Stimulated activated naive CD8-positive, alpha-beta T cell treated with anti-CD3 and anti-CD28 coated beads, Interleukin-15, Interleukin-2, amounts not matched to agents 100 U/mL and 50 U/mL, for 24 hours (primary cell): ENCODE data around the gene PDGFD.

Experiments used
- ATAC-seq: fragments of 150-1000 bp; cut with Tn5 transposase; one replicate; pipeline ENCODE4 v1.10.0; 2021
- DNase-seq: peaks from one replicate; pipeline ENCODE4 v3.0.0; 2021

PDGFD gene

GRCh38 chr11:103920449-103920848 is 243.5 kb downstream of the PDGFD start:
- no peak for DNase-seq
- no peak for ATAC-seq

DNA sequence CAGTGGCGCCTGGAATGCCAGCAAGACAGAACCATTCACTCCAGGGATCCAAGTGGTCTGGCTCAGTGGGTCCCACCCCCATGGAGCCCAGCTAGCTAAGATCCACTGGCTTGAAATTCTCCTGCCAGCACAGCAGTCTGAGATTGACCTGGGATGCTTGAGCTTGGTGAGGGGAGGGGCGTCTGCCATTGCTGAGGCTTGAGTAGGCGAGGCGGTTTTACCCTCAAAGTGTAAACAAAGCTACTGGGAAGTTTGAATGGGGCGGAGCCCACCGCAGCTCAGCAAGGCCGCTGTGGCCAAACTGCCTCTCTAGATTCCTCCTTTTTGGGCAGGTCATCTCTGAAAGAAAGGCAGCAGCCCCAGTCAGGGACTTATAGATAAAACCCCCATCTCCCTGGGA is 253.2 kb downstream of the PDGFD start:
- no peak for ATAC-seq

DNA sequence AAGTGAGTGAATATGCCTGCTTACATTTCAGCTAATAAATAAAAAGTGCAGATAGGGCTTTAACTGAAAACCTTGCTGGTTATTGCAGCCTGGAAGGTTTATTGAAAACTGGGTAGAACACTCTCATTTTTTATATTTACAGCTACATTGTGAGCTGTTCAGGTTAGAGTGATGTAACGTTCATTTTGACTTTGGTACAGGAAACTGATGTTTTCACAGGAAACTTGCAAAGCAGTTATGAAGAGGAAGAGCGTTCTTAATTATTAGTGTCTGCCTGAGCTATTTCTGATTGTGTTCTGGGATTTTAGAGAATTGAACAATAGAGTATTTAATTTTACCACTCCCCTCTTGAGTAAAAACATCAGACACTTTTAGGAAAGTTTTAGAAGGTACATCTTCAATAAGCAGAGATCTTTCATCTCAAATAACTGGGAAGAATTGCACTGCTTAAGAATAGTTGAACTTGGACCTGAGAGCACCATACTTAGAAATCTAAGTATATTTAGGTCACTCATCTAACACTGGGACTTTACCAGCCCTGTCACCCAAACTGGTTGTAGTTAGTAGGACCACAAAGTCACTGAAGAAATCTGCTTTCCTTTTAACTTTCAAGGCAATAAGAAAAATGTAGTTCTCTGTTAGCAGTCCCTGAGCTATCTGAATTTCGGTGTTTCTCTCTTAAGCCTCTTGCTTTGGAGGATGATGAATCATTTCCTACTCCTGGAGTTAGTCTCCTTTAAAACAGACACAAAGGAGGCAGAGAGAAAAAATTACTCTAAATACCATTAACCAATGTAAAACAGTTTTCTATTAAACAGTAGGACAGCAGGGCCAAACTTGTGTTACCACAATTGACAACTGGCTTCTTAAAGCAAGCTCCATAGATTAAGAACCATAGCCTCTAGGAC is 256.1 kb downstream of the PDGFD start:
- DNase-seq (no peak), ATAC-seq (no peak)

More for the DNA sequence above, 253.2 kb downstream of the PDGFD start:
- DNase-seq = no peak

DNA sequence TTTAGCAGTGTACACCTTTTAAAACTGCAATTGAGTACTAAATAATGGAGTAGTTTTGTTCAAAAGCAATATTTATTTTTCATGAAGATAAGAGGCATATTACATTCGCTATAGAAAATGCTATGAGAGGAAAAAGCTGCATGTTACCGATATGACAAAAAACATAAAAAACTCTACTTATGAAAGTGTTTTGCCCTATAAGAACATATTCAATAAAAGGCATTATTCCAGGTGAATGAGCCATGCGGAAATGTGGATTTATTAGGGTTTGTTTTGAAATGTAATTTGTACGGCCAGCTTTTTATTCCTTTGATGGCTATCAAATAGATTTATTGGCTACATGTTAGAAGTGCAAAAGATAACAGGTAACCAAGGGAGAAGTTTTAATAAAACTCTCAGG is 256.8 kb downstream of the PDGFD start:
- DNase-seq (no peak), ATAC-seq (no peak)

GRCh38 chr11:103906291-103906867 is 257.6 kb downstream of the PDGFD start:
- DNase-seq (no peak), ATAC-seq (no peak)

DNA sequence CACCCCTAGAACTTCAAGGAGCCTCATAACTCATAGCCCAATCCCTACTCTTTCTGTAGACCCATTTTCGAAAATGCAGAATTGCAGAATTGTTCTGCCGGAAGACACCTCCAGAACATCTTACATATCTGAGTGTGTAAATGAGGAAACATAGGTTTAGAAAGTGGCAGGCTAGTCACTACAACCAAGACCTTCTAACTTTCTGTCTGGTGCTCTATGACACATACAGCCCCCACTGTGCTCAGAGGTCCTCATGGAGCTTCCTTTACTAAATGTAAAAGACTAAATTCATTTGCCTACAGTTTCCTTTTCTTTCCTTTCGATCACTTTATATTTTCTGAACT is 259.7 kb downstream of the PDGFD start:
- DNase-seq (no peak), ATAC-seq (no peak)

DNA sequence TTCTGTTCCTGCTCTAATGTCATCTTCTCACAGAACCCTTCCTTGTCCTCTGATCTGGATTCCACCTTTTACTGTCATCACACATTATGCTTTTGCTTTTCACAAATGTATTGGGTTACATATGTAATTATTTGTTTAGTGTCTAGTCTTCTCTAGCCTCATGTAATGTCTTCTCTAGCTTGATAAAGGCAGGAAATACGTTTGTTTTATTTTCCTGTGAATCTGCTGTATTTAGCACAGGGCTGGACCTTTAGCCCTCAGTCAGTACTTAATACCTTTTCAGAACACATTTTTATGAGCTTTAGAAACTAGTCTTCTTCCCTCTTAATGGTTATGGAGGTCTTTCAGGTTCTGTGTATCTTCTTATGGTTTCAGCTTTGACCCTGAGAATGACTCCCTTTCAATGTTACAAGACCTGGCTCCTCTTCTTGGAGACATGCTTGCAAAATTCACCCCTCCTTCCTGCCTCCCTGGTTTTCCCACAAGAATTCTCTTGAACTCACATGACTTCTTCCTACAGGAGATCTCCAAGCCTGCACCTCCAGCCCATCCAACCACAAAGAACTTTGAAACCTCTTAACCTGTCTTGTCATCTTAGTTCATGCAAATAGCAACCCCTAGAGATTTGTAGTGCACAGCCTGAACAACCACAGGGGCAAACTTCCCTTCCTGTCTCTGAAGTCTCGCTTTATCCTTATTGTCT is 260.2 kb downstream of the PDGFD start:
- DNase-seq = no peak

GRCh38 chr11:103902994-103903393 is 261.0 kb downstream of the PDGFD start:
- DNase-seq = no peak
- ATAC-seq = no peak

More for the DNA sequence above, 260.2 kb downstream of the PDGFD start:
- ATAC-seq = no peak

- DNase-seq = no peak
- no peak for ATAC-seq
Observed at GRCh38 chr11:103901656-103902055, 262.3 kb downstream of the PDGFD start.

DNA sequence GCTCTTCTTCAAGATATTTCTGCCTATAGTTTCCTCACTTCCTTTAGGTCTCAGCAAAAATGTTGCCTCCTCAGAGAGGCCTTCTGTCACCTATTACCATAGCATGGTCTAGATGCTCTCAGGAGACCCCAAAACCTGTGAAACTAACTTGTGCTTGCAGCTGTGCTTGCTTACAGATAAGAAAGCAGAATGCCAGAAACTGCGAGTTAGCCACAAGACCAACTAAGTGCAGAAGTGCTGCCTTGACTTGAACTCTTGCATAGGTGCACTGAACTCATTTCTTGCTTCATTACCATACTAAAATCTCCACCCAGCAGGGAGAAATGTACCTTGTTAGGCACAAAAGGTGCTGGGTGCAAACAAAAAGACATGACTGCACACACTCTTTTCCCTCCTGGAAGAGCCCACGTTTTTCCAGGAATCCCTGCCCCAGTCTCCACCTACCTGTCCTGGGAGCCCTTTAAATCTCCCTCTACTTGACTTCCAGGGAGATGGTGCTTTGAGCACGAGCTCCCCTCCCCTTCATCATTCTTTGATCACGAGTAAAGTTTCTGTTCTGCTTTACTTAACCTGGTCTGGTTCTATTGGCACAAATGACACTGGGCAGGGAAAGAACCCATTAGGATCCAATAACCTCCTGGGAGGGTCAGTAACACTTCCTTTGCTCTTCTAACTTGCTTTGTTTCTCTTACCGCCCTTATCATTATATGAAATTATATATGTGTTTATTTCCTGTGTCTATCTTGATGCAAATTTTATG is 265.2 kb downstream of the PDGFD start:
- no peak for ATAC-seq

DNA sequence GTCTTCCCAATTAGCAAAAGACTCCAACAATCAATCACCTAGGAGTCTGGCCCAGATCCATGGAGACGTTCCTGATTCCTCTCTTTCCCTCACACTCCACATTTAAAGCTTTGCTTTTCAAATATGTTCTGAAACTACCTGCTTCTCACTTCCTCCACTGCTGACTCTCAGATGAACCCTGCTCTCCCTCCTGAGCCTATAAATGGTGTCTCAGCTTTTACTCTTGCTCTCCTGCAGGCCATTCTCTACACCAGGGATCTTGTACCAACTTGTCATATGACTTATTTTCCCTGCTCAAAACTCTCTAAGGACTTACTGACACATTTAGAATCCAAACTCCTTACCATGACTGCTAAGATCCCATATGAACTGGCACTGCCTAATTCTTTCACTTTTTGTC is 265.9 kb downstream of the PDGFD start:
- DNase-seq (no peak), ATAC-seq (no peak)

More for the DNA sequence above, 265.2 kb downstream of the PDGFD start:
- no peak for DNase-seq

GRCh38 chr11:103897160-103897936 is 266.6 kb downstream of the PDGFD start:
- ATAC-seq = no peak
- DNase-seq = no peak

- no peak for ATAC-seq
- no peak for DNase-seq
Observed at GRCh38 chr11:103895106-103895505, 268.8 kb downstream of the PDGFD start.

DNA sequence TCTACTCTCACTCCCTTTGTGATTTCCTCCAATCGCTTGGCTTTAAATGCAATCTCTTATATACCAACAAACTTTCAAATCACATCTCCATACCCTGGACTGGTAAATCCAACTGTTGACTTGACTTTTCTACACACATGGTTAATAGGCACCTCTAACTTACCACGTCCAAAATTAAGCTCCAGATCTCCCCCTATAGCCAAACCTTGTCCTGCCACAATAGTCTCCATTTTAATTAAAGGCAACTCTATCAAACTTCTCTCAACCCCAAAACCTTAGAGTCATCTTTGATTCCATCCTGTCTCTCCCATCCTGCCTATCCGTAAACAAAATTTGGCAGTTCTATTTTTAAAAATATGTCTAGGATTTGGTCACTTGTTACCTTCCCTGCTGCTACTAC is 269.3 kb downstream of the PDGFD start:
- DNase-seq (no peak), ATAC-seq (no peak)

GRCh38 chr11:103894034-103894433 is 269.9 kb downstream of the PDGFD start:
- no peak for ATAC-seq
- DNase-seq = no peak

DNA sequence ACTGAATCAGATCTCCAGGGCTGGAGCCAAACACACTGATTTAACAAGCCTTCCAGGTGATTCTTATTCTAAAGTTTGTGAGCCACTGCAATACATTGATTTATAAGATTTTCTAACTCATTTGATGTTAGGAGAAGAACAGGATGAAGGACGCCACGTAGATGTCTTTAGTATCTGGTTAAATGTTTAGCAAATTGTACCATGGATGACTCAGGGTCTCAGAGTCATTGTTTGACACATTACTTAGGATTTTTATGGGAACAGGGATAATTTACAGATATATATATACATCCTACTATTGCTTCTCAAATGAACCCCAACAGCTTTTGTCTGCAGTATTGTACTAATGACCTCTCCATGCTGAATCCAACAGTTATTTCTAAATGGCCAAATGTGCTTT is 270.6 kb downstream of the PDGFD start:
- DNase-seq (no peak), ATAC-seq (no peak)

GRCh38 chr11:103892603-103893002 is 271.3 kb downstream of the PDGFD start:
- ATAC-seq = no peak

GRCh38 chr11:103890654-103891053 is 273.3 kb downstream of the PDGFD start:
- ATAC-seq (no peak), DNase-seq (no peak)

More at GRCh38 chr11:103892603-103893002, 271.3 kb downstream of the PDGFD start:
- DNase-seq = no peak

DNA sequence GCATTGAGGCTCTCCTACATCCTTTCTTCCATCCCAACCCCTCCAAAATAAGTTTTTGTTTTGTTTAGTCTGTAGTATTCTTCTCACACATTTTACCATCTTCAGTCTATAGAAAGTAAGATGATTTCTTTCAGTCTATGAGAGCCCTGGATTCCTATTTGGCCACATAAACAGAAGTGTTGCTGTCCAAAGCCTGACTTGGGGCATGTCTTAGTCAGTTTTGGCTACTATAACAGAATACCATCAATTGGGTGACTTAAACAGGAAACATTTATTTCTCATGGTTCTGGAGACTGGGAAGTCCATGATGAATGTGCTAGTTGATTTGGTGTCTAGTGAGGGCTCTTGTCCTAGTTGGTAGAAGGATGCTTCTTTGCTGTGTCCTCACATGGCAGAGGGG is 274.3 kb downstream of the PDGFD start:
- ATAC-seq = no peak
- DNase-seq = no peak

DNA sequence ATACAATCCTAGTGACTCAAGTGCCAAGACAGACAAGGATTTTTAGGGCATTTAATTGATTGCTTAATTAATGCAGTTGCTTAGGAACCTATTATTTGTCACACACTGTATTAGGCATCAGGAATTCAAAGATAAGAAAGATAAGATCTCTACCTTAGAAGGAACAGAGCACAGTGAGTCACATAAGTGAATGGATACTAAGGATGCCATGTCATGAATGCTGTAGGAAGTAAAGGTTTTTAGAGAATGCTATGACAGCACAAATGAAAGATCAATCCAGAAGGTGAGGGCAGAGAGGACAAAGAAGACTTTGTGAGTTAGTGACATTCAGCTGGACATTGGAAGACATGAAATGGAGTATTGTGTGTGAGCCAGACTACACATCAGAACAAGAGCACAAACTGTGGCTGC is 275.4 kb downstream of the PDGFD start:
- no peak for ATAC-seq
- DNase-seq = no peak

- DNase-seq (no peak), ATAC-seq (no peak)
Observed at GRCh38 chr11:103887001-103887658, 276.8 kb downstream of the PDGFD start.
